SK-N-SH treated with all-trans-retinoic acid at 6 μM for 48 hours (cell line): Measurements from ENCODE around the gene MYOM3.
A peak's percentile ranks its signal among the peaks of the same experiment; 100 is the strongest.
"Not testable (repeated sequence)": the region's sequence is repeated elsewhere in the genome, so short reads cannot be mapped to it uniquely, and the experiment has no call there.

Source experiments
- ATAC-seq: fragments of 200-7000 bp; cut with Tn5 transposase; 3 replicates; pipeline ENCODE4 v1.9.1; 2020; ENCODE audit warnings: mild to moderate bottlenecking, moderate library complexity
- ARNTL ChIP-seq: fragments of 450-650 bp; formaldehyde crosslinking; IDR thresholded peaks from 2 replicates; pipeline ENCODE4 v1.5.0; 2020; ENCODE audit warnings: low read depth, mild to moderate bottlenecking, moderate library complexity, borderline replicate concordance
- BACH2 ChIP-seq: fragments of 250-450 bp; sonication (Bioruptor Pico); IDR thresholded peaks from 2 replicates; pipeline ENCODE4 v1.9.0; 2021; ENCODE audit warnings: mild to moderate bottlenecking, borderline replicate concordance
- CSDC2 ChIP-seq: fragments of 250-450 bp; sonication (Bioruptor Pico); IDR thresholded peaks from 2 replicates; pipeline ENCODE4 v1.5.0; 2020; ENCODE audit warnings: mild to moderate bottlenecking, moderate library complexity
- GLIS3 ChIP-seq: fragments of 250-450 bp; sonication (Bioruptor Pico); IDR thresholded peaks from 2 replicates; pipeline ENCODE4 v1.5.0; 2020; ENCODE audit warnings: mild to moderate bottlenecking, moderate library complexity
- ISL1 ChIP-seq: fragments of 250-450 bp; sonication (Bioruptor Pico); IDR thresholded peaks from 2 replicates; pipeline ENCODE4 v2.1.2; 2022; ENCODE audit warnings: mild to moderate bottlenecking, moderate library complexity
- SNAI2 ChIP-seq: fragments of 250-450 bp; sonication (Bioruptor Pico); IDR thresholded peaks from 2 replicates; pipeline ENCODE4 v1.5.0; 2020; ENCODE audit warnings: mild to moderate bottlenecking, moderate library complexity
- TCF4 ChIP-seq: fragments of 250-450 bp; sonication (Bioruptor Pico); IDR thresholded peaks from 2 replicates; pipeline ENCODE4 v1.8.0; 2021; ENCODE audit warnings: mild to moderate bottlenecking, moderate library complexity, borderline replicate concordance
- TOX ChIP-seq: fragments of 250-450 bp; sonication (Bioruptor Pico); IDR thresholded peaks from 2 replicates; pipeline ENCODE4 v1.8.0; 2021; ENCODE audit warnings: mild to moderate bottlenecking, moderate library complexity, borderline replicate concordance
- ZNF565 ChIP-seq: fragments of 450-650 bp; formaldehyde crosslinking; conservative IDR thresholded peaks from 2 replicates; pipeline ENCODE4 v1.5.0; 2020; ENCODE audit warnings: low read depth, mild to moderate bottlenecking, moderate library complexity
- ZNF70 ChIP-seq: fragments of 450-650 bp; formaldehyde crosslinking; IDR thresholded peaks from 2 replicates; pipeline ENCODE4 v1.5.0; 2020; ENCODE audit warnings: mild to moderate bottlenecking, moderate library complexity
- ZNF8 ChIP-seq: fragments of 450-650 bp; formaldehyde crosslinking; IDR thresholded peaks from 2 replicates; pipeline ENCODE4 v1.5.0; 2020; ENCODE audit warnings: mild to moderate bottlenecking, moderate library complexity
- TF ChIP-seq, protein P1 (sequence below): fragments of 250-450 bp; sonication (Bioruptor Pico); IDR thresholded peaks from 2 replicates; pipeline ENCODE4 v1.5.0; 2020; ENCODE audit warnings: mild to moderate bottlenecking, moderate library complexity
- TF ChIP-seq, protein P2 (sequence below): fragments of 250-450 bp; sonication (Bioruptor Pico); IDR thresholded peaks from 2 replicates; pipeline ENCODE4 v1.5.1; 2020; ENCODE audit warnings: low read depth, mild to moderate bottlenecking, moderate library complexity
- TF ChIP-seq, protein P3 (sequence below): fragments of 250-450 bp; sonication (Bioruptor Pico); IDR thresholded peaks from 2 replicates; pipeline ENCODE4 v1.8.0; 2020; ENCODE audit warnings: mild to moderate bottlenecking, moderate library complexity, borderline replicate concordance

Gene MYOM3

DNA sequence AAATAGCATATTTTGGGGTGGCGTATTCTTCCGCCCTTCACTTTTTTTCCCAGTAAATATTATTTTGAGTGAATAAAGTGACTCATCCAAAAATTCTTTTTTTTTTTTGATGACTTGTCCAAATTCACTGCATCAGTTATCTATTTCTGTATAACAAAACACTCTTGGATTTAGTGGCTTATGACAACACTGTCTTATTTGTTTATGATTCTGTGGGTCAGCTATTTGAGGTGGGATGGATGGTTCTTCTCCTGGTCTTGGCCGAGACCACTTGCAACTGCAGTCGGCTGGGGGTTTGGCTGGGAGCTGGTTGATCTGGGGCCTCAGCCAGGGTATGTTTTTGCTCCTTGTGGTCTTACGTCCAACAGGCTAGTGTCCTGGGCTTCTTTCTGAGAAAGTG lies 91.9 kb downstream of the MYOM3 start (continued):
- TF ChIP-seq, protein P1, sequence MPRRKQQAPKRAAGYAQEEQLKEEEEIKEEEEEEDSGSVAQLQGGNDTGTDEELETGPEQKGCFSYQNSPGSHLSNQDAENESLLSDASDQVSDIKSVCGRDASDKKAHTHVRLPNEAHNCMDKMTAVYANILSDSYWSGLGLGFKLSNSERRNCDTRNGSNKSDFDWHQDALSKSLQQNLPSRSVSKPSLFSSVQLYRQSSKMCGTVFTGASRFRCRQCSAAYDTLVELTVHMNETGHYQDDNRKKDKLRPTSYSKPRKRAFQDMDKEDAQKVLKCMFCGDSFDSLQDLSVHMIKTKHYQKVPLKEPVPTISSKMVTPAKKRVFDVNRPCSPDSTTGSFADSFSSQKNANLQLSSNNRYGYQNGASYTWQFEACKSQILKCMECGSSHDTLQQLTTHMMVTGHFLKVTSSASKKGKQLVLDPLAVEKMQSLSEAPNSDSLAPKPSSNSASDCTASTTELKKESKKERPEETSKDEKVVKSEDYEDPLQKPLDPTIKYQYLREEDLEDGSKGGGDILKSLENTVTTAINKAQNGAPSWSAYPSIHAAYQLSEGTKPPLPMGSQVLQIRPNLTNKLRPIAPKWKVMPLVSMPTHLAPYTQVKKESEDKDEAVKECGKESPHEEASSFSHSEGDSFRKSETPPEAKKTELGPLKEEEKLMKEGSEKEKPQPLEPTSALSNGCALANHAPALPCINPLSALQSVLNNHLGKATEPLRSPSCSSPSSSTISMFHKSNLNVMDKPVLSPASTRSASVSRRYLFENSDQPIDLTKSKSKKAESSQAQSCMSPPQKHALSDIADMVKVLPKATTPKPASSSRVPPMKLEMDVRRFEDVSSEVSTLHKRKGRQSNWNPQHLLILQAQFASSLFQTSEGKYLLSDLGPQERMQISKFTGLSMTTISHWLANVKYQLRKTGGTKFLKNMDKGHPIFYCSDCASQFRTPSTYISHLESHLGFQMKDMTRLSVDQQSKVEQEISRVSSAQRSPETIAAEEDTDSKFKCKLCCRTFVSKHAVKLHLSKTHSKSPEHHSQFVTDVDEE (CRISPR knock-in tag) = no peak
- TF ChIP-seq ISL1 (CRISPR knock-in tag) (no peak), TCF4 (CRISPR knock-in tag) (no peak), BACH2 (CRISPR knock-in tag) (no peak)

DNA sequence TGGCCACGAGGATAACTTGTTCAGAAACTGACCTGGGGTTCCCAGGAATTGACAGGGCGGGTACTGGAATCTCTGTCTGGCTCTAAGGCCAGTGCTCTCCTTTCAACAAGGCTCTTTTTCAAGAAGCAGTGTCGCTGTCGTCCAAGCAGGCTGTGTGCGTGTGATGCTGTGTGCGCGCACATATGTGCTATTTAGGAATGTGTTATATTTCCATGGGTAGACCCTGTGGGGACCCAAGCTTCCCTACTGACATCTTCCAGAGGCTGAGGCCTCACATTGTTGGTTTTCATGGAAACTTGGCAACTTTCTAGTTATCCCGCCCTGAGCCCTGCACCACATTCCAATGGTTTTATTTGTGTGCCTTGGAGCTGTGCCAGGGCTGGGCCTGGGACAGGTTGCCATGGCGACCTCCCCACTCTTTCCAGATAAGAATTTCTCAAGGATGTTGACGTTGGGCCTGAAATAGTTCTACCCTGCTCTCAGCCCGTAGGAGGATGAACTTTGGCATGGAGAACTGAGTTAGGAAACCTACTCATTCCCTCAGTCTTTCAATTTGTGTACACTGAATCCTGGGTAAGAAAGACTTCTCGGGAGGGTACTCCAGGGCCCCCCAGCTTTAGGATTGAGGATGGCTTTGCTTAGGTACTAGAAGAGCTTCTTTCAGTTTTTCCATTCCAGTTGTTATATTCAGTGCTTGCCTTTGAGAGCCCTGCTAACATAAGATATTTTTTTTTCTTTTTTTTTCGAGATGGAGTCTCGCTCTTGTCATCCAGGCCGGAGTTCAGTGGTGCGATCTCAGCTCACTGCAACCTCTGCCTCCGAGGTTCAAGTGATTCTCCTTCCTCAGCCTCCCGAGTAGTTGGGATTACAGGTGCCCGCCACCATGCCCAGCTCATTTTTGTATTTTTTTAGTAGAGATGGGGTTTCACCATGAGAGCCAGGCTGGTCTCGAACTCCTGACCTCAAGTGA lies 93.0 kb downstream of the MYOM3 start:
- peak; percentile 81 for ATAC-seq

DNA sequence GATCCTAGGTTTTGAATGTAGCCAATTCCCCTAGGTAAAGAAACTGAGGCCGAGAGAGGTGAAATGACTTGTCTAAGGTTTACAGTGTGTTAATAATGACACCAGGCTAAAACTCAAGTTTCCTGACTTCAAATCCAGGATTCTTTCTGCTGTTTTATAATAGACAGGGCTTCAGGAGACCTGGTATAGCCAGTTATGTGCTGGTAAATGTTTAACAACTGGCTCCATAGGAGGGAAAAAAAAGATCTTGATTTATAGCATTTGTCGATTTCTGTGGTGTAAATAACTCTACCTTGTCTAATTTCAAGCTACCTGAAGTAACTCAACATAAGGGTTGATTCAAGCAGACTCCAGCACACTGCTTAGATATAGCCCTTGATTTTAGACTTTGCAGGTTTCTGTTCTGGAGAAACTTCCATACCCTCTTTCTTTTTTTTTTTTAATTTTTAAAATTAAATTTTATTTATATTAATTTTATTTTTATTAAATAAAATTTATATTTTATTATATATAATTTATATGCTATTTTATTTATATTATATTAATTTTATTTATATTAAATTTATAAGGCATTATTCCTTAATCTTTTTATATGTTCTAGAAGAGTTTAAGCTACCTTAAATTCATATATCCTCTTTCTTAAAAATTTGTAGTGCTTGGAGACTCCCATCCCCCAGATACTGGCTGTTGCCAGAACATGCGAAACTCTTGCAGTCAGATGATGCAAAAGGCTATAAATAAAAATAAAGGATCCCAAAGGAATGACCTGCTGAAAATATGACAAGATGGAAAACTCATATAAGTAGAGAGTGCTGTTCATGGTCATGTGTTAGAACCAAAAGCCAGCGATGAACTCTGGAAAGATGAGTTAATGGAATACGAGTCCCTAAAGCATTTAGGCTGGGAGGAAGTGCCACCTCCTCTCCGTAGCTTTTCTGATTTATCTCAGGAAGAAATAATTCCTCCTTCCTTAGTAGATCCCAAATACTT lies 96.4 kb downstream of the MYOM3 start:
- peak; percentile 16 for ATAC-seq
- TF ChIP-seq ISL1 (CRISPR knock-in tag) (peak; percentile 52), ARNTL (CRISPR knock-in tag) (no peak)

More for the DNA sequence above, 93.0 kb downstream of the MYOM3 start:
- TF ChIP-seq, protein P2, sequence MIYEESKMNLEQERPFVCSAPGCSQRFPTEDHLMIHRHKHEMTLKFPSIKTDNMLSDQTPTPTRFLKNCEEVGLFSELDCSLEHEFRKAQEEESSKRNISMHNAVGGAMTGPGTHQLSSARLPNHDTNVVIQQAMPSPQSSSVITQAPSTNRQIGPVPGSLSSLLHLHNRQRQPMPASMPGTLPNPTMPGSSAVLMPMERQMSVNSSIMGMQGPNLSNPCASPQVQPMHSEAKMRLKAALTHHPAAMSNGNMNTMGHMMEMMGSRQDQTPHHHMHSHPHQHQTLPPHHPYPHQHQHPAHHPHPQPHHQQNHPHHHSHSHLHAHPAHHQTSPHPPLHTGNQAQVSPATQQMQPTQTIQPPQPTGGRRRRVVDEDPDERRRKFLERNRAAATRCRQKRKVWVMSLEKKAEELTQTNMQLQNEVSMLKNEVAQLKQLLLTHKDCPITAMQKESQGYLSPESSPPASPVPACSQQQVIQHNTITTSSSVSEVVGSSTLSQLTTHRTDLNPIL (CRISPR knock-in tag) = no peak
- TF ChIP-seq SNAI2 (0 out of 2 replicates have a peak, but pooled peaks have one; percentile 16), ZNF70 (CRISPR knock-in tag) (no peak), TOX (no peak), ISL1 (CRISPR knock-in tag) (0 out of 2 replicates have a peak, but pooled peaks have one; percentile 14)
- TF ChIP-seq, protein P3, sequence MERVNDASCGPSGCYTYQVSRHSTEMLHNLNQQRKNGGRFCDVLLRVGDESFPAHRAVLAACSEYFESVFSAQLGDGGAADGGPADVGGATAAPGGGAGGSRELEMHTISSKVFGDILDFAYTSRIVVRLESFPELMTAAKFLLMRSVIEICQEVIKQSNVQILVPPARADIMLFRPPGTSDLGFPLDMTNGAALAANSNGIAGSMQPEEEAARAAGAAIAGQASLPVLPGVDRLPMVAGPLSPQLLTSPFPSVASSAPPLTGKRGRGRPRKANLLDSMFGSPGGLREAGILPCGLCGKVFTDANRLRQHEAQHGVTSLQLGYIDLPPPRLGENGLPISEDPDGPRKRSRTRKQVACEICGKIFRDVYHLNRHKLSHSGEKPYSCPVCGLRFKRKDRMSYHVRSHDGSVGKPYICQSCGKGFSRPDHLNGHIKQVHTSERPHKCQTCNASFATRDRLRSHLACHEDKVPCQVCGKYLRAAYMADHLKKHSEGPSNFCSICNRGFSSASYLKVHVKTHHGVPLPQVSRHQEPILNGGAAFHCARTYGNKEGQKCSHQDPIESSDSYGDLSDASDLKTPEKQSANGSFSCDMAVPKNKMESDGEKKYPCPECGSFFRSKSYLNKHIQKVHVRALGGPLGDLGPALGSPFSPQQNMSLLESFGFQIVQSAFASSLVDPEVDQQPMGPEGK = peak; percentile 43; the same call in 1 of the 2 replicates

DNA sequence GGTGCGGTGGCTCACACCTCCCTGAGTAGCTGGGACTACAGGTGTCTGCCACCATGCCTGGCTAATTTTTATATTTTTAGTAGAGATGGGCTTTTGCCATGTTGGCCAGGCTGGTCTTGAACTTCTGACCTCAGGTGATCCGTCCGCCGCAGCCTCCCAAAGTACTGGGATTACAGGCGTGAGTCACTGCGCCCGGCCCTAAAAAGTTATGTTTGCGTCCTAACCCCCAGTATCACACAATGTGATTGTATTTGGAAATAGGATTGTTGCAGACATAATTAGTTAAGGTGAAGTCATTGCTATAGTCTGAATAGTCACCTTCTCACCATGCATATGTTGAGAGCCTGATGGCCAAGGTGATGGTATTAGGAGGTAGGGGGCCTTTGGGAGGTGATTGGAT lies 99.1 kb downstream of the MYOM3 start:
- not testable (repeated sequence) for ATAC-seq

DNA sequence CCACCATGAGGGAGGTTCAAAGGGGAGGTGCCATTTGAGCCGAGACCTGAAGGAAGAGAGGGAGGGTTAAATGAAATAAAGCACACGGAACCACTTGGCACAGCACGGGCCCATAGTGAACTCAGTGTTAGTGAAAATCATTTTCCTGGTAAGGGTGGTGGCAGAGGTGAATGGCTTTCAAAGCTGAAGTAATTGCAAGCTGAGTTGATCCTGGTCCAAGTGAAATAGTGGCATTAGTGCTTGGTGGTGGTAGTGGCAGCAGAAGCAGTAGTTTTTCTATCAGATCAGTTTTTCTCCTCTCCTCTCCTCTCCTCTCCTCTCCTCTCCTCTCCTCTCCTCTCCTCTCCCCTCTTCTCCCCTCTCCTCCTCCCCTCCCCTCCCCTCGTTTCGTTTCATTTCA lies 101.3 kb downstream of the MYOM3 start:
- TF ChIP-seq TOX (no peak), SNAI2 (no peak), BACH2 (CRISPR knock-in tag) (no peak), GLIS3 (CRISPR knock-in tag) (no peak), ZNF8 (CRISPR knock-in tag) (no peak), ZNF565 (CRISPR knock-in tag) (no peak), ISL1 (CRISPR knock-in tag) (no peak)
- ATAC-seq = no peak

DNA sequence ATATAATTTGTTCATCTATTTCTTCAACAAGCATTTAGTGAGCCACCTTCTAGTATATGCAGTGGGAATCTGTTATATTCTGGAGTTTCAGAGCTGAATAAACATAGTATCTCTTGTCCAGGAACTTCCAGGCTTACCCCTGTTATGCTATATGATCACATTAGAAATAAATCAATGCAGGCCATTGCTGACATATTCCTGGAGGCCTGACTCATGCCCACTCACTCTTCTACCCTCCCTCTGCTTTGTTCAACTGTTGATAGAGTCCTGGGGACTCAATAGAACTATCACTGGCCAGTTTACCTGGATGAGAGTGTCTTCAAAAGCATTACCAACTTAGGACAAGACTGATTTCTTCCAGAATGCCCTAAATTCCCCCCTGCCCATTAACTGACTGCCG lies 102.5 kb downstream of the MYOM3 start:
- TF ChIP-seq ISL1 (CRISPR knock-in tag) (peak; percentile 62), CSDC2 (no peak)
- ATAC-seq = peak; percentile 98
